ENCODE results near the gene ADAMTSL3. TPM values are rescaled to one million over a fixed set of nuclear protein-coding genes. Genes with fewer than 3 reads are reported as not detected.

ADAMTSL3 gene
- total RNA-seq, 1 donor from 2014 or later, result 2.4 TPM

- no peak overlapping the region for H3K4me2 ChIP-seq (ENCODE audit: low read length)
- no peak overlapping the region for H3K4me3 Mint-ChIP-seq (ENCODE audit: unreplicated experiment)
- H3K36me3 Mint-ChIP-seq (ENCODE audit: low read depth, unreplicated experiment), result no peaks in the 10 kb centered on the region
- FAIRE-seq (no peak), DNase-seq (ENCODE audit: low read depth) (peak; percentile 78)
- no peaks in the 10 kb centered on the region for H4K20me1 ChIP-seq (ENCODE audit: insufficient read depth, low read length)
- H3K4me3 ChIP-seq (ENCODE audit: insufficient read depth, low read depth, low read length), result no peak overlapping the region
- H3K27ac Mint-ChIP-seq (ENCODE audit: unreplicated experiment), result no peak overlapping the region
- H3K9ac ChIP-seq (ENCODE audit: low read length), result no peak overlapping the region
- H3K9me3 ChIP-seq (ENCODE audit: insufficient read depth, low read depth, low read length), result no peaks in the 10 kb centered on the region
- no peaks in the 10 kb centered on the region for H3K9me3 Mint-ChIP-seq (ENCODE audit: unreplicated experiment)
- H3K79me2 ChIP-seq (ENCODE audit: insufficient read depth, low read length), result no peaks in the 10 kb centered on the region
- H3K36me3 ChIP-seq (ENCODE audit: insufficient read depth, low read length), result no peaks in the 10 kb centered on the region
- no peaks in the 10 kb centered on the region for H3K27me3 ChIP-seq (ENCODE audit: insufficient read depth, low read length)
- no peak overlapping the region for H3K27ac ChIP-seq (ENCODE audit: low read depth, low read length)
- H3K27me3 Mint-ChIP-seq (ENCODE audit: low read depth, unreplicated experiment), result peaks cover 7% of the 10 kb centered on the region
- H2AFZ ChIP-seq (ENCODE audit: low read depth, low read length), result no peak overlapping the region
- H3K4me1 Mint-ChIP-seq (ENCODE audit: low read depth, unreplicated experiment), result peaks cover 5% of the 10 kb centered on the region
- peaks cover 12% of the 10 kb centered on the region for H3K4me1 ChIP-seq (ENCODE audit: insufficient read depth, low read length)
- TF ChIP-seq CTCF (IDR thresholded peaks at IDR 0.05; ENCODE audit: insufficient read depth, low read depth, low read length), result no peak
- no peak for TF ChIP-seq EZH2 (IDR thresholded peaks at IDR 0.05; ENCODE audit: insufficient read depth, low read length)
These were observed 192.9 kb downstream of the ADAMTSL3 start for GRCh38 chr15:83846847-83847246.

GRCh38 chr15:83848315-83849050, 194.6 kb downstream of the ADAMTSL3 start:
- FAIRE-seq, result peak; percentile 87
- H3K27ac ChIP-seq (ENCODE audit: low read depth, low read length), result no peak overlapping the region
- DNase-seq (ENCODE audit: low read depth), result peak; percentile 90

More at GRCh38 chr15:83848315-83849050, 194.6 kb downstream of the ADAMTSL3 start:
- no peak overlapping the region for H3K27ac Mint-ChIP-seq (ENCODE audit: unreplicated experiment)
- peaks cover 3% of the 10 kb centered on the region for H3K27me3 Mint-ChIP-seq (ENCODE audit: low read depth, unreplicated experiment)
- no peak overlapping the region for H3K4me3 Mint-ChIP-seq (ENCODE audit: unreplicated experiment)
- no peaks in the 10 kb centered on the region for H3K9me3 Mint-ChIP-seq (ENCODE audit: unreplicated experiment)
- peaks cover 12% of the 10 kb centered on the region for H3K4me1 ChIP-seq (ENCODE audit: insufficient read depth, low read length)
- peak overlapping the region; percentile 66 for H3K4me2 ChIP-seq (ENCODE audit: low read length)
- peaks cover 5% of the 10 kb centered on the region for H3K4me1 Mint-ChIP-seq (ENCODE audit: low read depth, unreplicated experiment)
- TF ChIP-seq CTCF (IDR thresholded peaks at IDR 0.05; ENCODE audit: insufficient read depth, low read depth, low read length) (no peak), EZH2 (IDR thresholded peaks at IDR 0.05; ENCODE audit: insufficient read depth, low read length) (no peak)
- H3K79me2 ChIP-seq (ENCODE audit: insufficient read depth, low read length), result no peaks in the 10 kb centered on the region
- no peak overlapping the region for H3K4me3 ChIP-seq (ENCODE audit: insufficient read depth, low read depth, low read length)
- H3K9ac ChIP-seq (ENCODE audit: low read length), result no peak overlapping the region
- no peaks in the 10 kb centered on the region for H3K9me3 ChIP-seq (ENCODE audit: insufficient read depth, low read depth, low read length)
- no peak overlapping the region for H2AFZ ChIP-seq (ENCODE audit: low read depth, low read length)
- no peaks in the 10 kb centered on the region for H3K36me3 Mint-ChIP-seq (ENCODE audit: low read depth, unreplicated experiment)
- H4K20me1 ChIP-seq (ENCODE audit: insufficient read depth, low read length), result no peaks in the 10 kb centered on the region
- H3K27me3 ChIP-seq (ENCODE audit: insufficient read depth, low read length), result no peaks in the 10 kb centered on the region
- no peaks in the 10 kb centered on the region for H3K36me3 ChIP-seq (ENCODE audit: insufficient read depth, low read length)

All from astrocyte (in vitro differentiated cells and primary cell).